ENCODE measurements around the gene BTBD2.

BTBD2 gene

GRCh38 chr19:1953441-1954094 lies 61.9 kb downstream of the BTBD2 start:
- TF ChIP-seq PATZ1 (CRISPR knock-in tag; IDR thresholded peaks at IDR 0.05; ENCODE audit: borderline replicate concordance) (no peak), ISL1 (CRISPR knock-in tag; IDR thresholded peaks at IDR 0.05) (no peak), ZFP3 (CRISPR knock-in tag; IDR thresholded peaks at IDR 0.05) (no peak), TOX (CRISPR knock-in tag; IDR thresholded peaks at IDR 0.05; ENCODE audit: borderline replicate concordance) (no peak), ZNF8 (CRISPR knock-in tag; IDR thresholded peaks at IDR 0.05) (no peak), PPARA (CRISPR knock-in tag; IDR thresholded peaks at IDR 0.05; ENCODE audit: borderline replicate concordance) (no peak), ESRRG (CRISPR knock-in tag; IDR thresholded peaks at IDR 0.05) (no peak), ARNTL (CRISPR knock-in tag; IDR thresholded peaks at IDR 0.05; ENCODE audit: borderline replicate concordance, low read depth) (no peak), ZNF70 (CRISPR knock-in tag; IDR thresholded peaks at IDR 0.05) (no peak), BACH2 (CRISPR knock-in tag; IDR thresholded peaks at IDR 0.05; ENCODE audit: borderline replicate concordance) (no peak), CREB5 (CRISPR knock-in tag; IDR thresholded peaks at IDR 0.05; ENCODE audit: low read depth) (no peak), RARB (CRISPR knock-in tag; IDR thresholded peaks at IDR 0.05) (no peak), TCF4 (CRISPR knock-in tag; IDR thresholded peaks at IDR 0.05; ENCODE audit: borderline replicate concordance) (no peak), ZNF565 (CRISPR knock-in tag; conservative IDR thresholded peaks at IDR 0.05; ENCODE audit: low read depth) (no peak), ZFP30 (CRISPR knock-in tag; IDR thresholded peaks at IDR 0.05) (no peak), SNAI2 (CRISPR knock-in tag; IDR thresholded peaks at IDR 0.05) (no peak), POU6F1 (CRISPR knock-in tag; IDR thresholded peaks at IDR 0.05; ENCODE audit: borderline replicate concordance, low read depth) (no peak), ZC3H10 (CRISPR knock-in tag; IDR thresholded peaks at IDR 0.05) (no peak), CSDC2 (CRISPR knock-in tag; IDR thresholded peaks at IDR 0.05) (no peak), TSHZ2 (CRISPR knock-in tag; IDR thresholded peaks at IDR 0.05) (no peak)
- no peak for ATAC-seq

GRCh38 chr19:1953037-1953436 lies 62.5 kb downstream of the BTBD2 start:
- no peak for TF ChIP-seq SNAI2 (CRISPR knock-in tag; IDR thresholded peaks at IDR 0.05)
- TF ChIP-seq POU6F1 (CRISPR knock-in tag; IDR thresholded peaks at IDR 0.05; ENCODE audit: borderline replicate concordance, low read depth): no peak
- TF ChIP-seq ARNTL (CRISPR knock-in tag; IDR thresholded peaks at IDR 0.05; ENCODE audit: borderline replicate concordance, low read depth): no peak
- TF ChIP-seq RARB (CRISPR knock-in tag; IDR thresholded peaks at IDR 0.05): no peak
- TF ChIP-seq TSHZ2 (CRISPR knock-in tag; IDR thresholded peaks at IDR 0.05): no peak
- no peak for ATAC-seq
